Measurements from ENCODE around the gene RGS3. TPM values are rescaled to one million over a fixed set of nuclear protein-coding genes. Genes with fewer than 3 reads are reported as not detected.

Gene RGS3
- total and polyA plus RNA-seq, 10 of the 15 experiments (the other 5 are each of a cell fraction or from before 2014, with no cell fraction given) = 2.9 to 138 (median 28.8) TPM

DNA sequence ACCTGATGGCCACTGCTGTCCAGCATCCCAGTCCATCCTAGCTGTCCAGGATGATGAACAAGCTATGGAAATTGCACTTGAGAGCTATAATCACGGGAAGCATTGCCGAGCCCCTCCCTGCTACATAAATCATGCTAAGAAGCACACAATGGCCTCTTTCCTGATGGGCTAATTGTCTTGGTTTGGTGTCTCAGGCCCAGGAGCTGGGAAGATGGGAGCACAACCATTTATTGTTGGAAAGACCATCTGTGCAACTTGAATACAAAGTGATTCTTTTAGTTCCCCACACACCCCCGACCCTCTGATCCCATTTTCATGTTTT lies 80.4 kb downstream of the RGS3 start:
- BruUV-seq (replicated peaks) = no TSS peak
- DNase-seq (ENCODE audit: low read depth, low spot score) = no peak
- ChIA-PET POLR2A (no interaction called here), SMC1A (ENCODE audit: uncharacterized antibody, unreplicated experiment) (interaction anchor here (1.3 kb wide), 1 partner anchor 22 kb away, joined by 3 read pairs; no protein-coding TSS in a partner anchor), CTCF (interaction anchor here (1.7 kb wide), 1 partner anchor 45 kb away, joined by 7 read pairs; no protein-coding TSS in a partner anchor), RAD21 (ENCODE audit: unreplicated experiment) (interaction anchor here (0.9 kb wide), 1 partner anchor 38 kb away, joined by 4 read pairs; no protein-coding TSS in a partner anchor)
- no peak overlapping the region for H3K4me2 ChIP-seq (ENCODE audit: control insufficient read depth, insufficient read depth)
- no peak for FAIRE-seq
- no peak overlapping the region for H2AFZ ChIP-seq (ENCODE audit: control insufficient read depth, low read depth, low read length)
- no peaks in the 10 kb centered on the region; the same call in 1 of the 2 replicates for H4K20me1 ChIP-seq (ENCODE audit: control insufficient read depth, insufficient read depth)
- H3K9me3 ChIP-seq (replicated peaks; ENCODE audit: control insufficient read depth, insufficient read depth, low read length) = no peaks in the 10 kb centered on the region
- H3K79me2 ChIP-seq (ENCODE audit: control insufficient read depth, insufficient read depth, low read length) = no peaks in the 10 kb centered on the region
- H3K27ac ChIP-seq (ENCODE audit: control insufficient read depth, insufficient read depth) = no peak overlapping the region
- intact Hi-C loops (cut with micrococcal nuclease; ENCODE audit: unreplicated experiment) (no loop called here), in situ Hi-C loops (cut with MboI) (no loop called here)
- TF ChIP-seq ZNF274 (IDR thresholded peaks at IDR 0.05; ENCODE audit: insufficient read depth, insufficient read length) (no peak), MYB (IDR thresholded peaks at IDR 0.05; ENCODE audit: borderline replicate concordance, low read depth, low read length) (no peak), MTA3 (IDR thresholded peaks at IDR 0.05; ENCODE audit: borderline replicate concordance, low read length) (no peak), BACH1 (IDR thresholded peaks at IDR 0.05; ENCODE audit: borderline replicate concordance) (no peak), BCL11A (IDR thresholded peaks at IDR 0.05; ENCODE audit: low read depth, low read length) (no peak), RELA (IDR thresholded peaks at IDR 0.05; ENCODE audit: borderline replicate concordance, partially characterized antibody) (no peak), SP1 (IDR thresholded peaks at IDR 0.05; ENCODE audit: low read depth, low read length) (no peak), ZBTB33 (IDR thresholded peaks at IDR 0.05) (no peak), HCFC1 (IDR thresholded peaks at IDR 0.05; ENCODE audit: low read length) (no peak), TARDBP (IDR thresholded peaks at IDR 0.05; ENCODE audit: borderline replicate concordance) (no peak), ATF2 (IDR thresholded peaks at IDR 0.05; ENCODE audit: low read length) (no peak)
- TF ChIP-seq, protein P1, sequence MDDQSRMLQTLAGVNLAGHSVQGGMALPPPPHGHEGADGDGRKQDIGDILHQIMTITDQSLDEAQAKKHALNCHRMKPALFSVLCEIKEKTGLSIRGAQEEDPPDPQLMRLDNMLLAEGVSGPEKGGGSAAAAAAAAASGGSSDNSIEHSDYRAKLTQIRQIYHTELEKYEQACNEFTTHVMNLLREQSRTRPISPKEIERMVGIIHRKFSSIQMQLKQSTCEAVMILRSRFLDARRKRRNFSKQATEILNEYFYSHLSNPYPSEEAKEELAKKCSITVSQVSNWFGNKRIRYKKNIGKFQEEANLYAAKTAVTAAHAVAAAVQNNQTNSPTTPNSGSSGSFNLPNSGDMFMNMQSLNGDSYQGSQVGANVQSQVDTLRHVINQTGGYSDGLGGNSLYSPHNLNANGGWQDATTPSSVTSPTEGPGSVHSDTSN (IDR thresholded peaks at IDR 0.05; ENCODE audit: insufficient replicate concordance, low read depth, low read length) = no peak
- no peak overlapping the region for H3K4me3 ChIP-seq
- H3K27me3 ChIP-seq (replicated peaks in 1 of 2; ENCODE audit: control insufficient read depth in 2 of 2, insufficient read depth in 2 of 2, low read length in 1 of 2) = no peaks in the 10 kb centered on the region
- H3K36me3 ChIP-seq (ENCODE audit: control insufficient read depth in 2 of 2, insufficient read depth in 2 of 2, low read length in 1 of 2) = peaks cover 32 to 53% of the 10 kb centered on the region in 2 experiments
- 15% methylated on average over 3 of the region's 3 CpGs for WGBS (ENCODE audit: insufficient coverage, insufficient replicate concordance, low lambda C conversion rate, missing lambda C conversion rate)
- H3K9ac ChIP-seq (ENCODE audit: control insufficient read depth, insufficient read depth, low read length) = no peak overlapping the region
- peaks cover 6% of the 10 kb centered on the region for H3K4me1 ChIP-seq (ENCODE audit: control insufficient read depth, insufficient read depth, low read length)
- ATAC-seq = no peak

All from GM12878 (cell line).